GM19324 (cell line): ENCODE results near the gene ATOH7.
"Not testable (repeated sequence)": the region's sequence is repeated elsewhere in the genome, so short reads cannot be mapped to it uniquely, and the experiment has no call there.

Experiments used
- ATAC-seq: cut with Tn5 transposase; IDR thresholded peaks from one replicate; pipeline ENCODE4 v1.9.1; 2021; ENCODE audit warnings: mild to moderate bottlenecking, moderate library complexity; ENCODE audit not compliant: unreplicated experiment, low FRiP score

ATOH7 gene

DNA sequence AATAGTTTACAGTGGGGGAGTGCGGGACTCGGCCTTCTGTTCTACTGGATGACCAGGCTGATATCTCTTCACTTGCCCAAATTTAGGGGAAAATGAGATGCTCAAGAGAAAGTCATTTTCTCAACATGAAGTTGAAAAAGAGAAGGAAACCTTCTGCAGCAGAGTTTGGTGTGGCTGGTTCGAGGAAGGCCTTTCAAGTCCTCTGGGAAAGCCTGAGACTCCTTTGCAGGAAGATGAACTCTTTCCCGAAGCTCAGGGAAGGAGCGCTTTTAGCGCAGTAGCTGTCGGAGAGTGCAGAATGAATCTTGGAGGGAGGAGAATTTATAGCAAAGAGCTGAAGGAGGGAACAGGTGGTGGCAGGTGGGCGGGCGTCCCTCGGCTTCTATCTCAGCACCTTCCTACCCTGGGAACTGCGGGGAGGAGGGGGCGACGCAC lies at the start of gene ATOH7:
Gene ATOH7, minus strand, starts transcription at position 297 of the 435 bp plus-strand sequence. CDS start 436 bp downstream, outside the sequence.
- no peak for ATAC-seq

GRCh38 chr10:68280758-68281157 lies 48.8 kb upstream of the ATOH7 start:
- no peak for ATAC-seq

DNA sequence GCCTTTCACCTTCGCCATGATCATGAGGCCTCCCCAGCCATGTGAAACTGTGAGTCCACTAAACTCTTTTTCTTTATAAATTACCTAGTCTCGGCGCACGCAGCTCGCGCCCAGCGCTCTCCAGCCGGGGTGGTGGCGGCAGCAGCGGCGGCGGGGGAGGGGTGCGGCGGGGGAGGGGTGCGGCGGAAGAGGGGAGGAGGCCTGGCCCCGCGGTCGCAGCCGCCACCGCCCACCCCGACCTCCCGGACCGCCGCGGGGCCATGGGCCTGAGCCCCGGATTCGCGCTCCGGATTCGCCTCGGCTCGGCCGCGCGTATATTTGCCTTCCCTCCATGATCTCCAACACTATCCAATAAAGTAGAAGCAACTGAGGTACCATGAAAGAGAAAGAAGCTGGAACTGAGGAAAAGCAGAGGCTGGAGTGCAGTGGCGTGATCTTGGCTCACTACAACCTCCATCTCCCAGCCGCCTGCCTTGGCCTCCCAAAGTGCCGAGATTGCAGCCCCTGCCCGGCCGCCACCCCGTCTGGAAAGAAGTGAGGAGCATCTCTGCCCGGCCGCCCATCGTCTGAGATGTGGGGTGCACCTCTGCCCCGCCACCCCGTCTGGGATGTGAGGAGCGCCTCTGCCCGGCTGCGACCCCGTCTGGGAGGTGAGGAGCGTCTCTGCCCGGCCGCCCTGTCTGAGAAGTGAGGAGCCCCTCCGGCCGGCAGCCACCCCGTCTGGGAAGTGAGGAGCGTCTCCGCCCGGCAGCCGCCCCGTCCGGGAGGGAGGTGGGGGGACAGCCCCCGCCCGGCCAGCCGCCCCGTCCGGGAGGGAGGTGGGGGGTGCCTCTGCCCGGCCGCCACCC lies 47.2 kb upstream of the ATOH7 start:
- not testable (repeated sequence) for ATAC-seq

GRCh38 chr10:68277814-68278213 lies 45.9 kb upstream of the ATOH7 start:
- not testable (repeated sequence) for ATAC-seq

DNA sequence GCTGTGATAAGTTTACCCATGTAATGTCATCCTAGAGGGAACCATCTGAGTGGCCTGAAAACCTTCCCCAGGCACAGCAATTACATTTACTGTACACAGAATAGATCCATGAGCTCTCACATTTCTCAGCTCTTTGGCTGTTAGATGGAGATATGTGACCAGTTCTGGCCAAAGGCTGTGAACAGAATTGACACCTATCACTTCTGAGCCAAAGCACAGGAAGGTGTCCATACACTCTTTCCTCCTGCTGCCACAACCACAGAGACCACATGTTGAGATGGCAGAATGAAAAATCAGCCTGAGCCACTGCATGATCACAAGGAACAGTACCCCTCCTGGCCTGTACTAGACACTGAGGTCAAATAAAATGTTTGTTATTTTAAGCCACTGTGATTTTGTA lies 44.3 kb upstream of the ATOH7 start:
- ATAC-seq: no peak

DNA sequence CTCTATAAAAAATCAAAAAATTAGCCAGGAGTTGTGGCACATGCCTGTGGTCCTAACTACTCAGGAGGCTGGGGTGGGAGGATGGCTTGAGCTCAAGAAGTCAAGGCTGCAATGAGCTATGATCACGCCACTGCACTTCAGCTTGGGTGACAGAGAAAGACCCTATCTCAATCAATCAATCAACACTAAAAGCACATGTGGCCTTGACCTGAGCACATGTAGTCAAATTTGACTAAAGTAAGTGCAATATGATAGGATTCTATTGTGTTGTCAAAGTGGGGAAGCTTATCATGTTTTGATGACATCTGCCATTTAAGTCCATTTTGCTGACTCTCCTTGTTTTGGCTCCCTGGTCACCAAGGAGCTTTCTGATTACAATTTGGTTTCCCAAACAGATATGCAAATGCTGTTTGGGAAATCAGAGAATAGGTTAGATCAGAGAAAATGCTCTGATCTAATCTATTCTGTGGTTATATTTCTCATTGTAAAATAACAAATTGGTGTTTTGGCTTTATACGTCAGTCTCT lies 43.8 kb upstream of the ATOH7 start:
- no peak for ATAC-seq

DNA sequence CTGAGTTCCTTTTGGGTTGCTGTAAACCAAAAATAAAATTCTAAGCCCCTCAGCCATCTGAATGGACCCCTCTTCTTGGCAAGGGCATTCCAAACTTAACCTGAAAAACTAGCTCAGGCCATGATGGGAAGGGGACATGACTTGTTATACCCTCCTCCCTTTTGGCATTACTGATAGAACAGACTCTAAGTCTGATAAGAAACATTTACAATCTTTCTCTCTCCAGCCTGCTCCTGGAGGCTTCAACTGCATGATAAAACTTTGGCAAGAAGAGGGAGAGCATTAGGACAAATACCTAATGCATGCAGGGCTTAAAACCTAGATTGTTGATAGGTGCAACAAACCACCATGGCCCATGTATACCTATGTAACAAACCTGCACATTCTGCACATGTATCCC lies 40.9 kb upstream of the ATOH7 start:
- ATAC-seq: no peak

DNA sequence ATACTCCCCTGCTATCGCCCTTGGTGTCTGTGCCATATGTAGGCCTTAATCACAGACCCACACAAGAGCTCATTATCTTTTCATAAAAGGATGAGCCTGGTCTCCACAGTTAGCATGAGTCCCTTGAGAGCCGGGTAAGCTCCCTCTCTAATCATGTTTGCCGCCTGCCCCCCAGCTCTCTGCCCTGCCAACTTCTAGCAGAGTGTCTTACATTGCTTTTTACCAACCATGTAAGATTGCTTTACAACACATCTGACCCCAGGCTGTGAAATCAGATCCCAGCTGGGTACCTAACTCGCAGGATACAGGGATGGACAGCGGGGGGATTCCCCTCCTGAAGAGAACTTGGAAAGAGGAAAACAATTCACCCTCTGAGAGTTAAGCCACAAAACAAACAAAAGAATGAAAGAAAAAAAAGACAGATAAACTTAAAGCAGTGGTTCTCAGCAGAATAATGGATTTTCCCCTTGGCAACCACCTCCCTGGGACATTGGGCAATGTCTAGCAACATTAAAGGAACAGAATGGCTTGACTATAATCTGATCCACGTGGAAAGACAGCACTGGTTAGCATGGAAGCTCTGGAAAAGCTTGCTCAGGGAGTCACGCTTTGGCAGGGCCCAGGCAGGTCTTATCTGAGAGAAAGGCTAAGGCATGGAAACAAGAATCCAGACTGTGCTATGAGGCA lies 39.4 kb upstream of the ATOH7 start:
- no peak for ATAC-seq

- ATAC-seq: no peak
Measured at GRCh38 chr10:68269562-68270290, 37.8 kb upstream of the ATOH7 start.

DNA sequence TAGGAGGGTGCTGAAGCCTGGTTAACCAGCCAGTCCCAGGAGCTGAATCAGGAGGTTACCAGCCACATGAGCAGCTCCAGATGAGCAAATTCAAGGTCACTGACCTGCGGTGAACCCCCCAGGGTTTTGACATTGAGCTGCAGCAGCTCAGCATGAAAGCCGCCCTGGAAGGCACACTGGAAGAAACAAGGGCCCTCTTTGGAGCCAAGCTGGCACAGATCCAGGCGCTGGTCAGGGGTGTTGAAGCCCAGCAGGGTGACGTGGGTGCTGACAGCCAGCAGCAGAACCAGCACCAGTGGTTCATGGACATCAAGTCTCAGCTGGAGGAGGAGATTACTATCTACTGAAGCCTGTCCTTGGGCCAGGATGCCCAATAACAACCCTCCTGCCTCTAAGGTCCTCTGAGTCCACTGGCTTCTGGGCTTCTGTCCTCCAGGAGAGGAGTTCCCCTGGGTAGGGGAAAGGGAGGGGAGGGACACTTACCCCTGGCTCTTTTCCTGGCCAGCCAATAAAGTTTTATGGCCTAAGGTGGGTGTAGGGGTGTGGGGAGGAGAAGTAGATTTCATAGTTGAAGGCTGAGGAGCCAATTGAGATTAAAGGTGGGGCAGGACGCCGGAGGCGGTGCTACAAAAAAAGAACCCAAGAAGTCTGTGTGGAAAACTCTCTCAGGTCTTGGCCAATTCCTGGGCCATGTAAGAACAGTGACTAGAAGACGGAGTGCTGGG lies 29.4 kb upstream of the ATOH7 start:
- ATAC-seq: no peak

DNA sequence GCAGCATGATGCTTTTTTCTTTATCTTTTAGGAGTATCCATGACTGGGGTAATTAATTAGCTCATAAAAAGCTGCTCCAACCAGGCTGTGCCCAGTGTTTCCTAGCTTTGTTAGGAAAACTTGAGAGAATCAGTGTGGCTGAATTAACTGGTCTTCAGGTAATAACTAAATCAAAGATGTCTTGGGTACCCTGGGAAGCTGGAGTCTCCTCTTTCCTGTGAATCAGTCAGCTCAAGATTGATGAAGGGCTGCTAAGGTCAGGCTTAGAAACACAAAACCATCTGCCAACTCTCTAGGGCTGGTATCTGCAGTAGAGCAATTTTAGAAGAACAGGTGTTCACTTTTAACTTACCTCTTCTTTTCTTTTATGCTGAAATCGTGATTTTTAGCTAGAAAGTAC lies 21.4 kb upstream of the ATOH7 start:
- no peak for ATAC-seq

DNA sequence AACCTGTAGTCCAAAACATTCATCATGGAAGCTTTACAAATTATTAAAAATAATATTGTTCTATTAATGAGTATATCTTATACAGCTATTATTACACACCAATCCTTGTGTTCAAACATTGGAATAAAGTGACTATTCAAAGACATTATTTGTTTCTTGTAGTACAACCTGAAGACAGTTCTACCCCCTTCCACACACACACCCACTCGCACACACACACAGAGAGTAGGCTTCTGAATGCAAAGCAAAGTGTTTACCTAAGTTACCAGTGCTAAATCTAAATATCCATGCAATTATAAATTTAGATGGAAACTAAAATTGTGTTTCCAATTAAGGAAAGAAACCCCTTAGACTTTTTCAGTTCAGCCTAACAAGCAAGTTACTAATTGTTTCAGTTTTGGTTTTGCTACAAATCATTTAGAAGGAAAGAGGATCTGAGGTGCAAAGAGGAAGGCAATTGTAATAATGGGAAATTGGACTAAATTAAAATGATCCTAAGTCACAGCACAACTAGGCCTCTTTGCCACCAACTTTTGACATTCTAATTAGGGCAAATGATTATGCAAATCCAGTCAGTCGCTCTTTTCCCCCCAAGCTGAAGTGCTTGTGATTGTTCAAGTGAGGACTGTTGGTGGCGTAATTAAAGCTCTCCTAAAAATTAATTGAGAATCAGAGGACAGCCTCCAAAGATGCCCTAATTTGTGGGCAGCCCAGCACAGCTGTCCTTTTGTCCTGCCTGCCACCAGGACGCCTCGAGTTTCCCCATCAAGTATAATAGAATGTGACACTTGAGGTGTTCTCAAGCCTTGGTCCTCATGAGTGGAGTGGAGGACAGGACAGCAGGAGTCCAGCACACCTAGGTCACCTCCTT lies 19.9 kb upstream of the ATOH7 start:
- ATAC-seq: no peak

- ATAC-seq: no peak
Measured at GRCh38 chr10:68251151-68251550, 19.2 kb upstream of the ATOH7 start.

GRCh38 chr10:68249297-68249696 lies 17.4 kb upstream of the ATOH7 start:
- no peak for ATAC-seq

DNA sequence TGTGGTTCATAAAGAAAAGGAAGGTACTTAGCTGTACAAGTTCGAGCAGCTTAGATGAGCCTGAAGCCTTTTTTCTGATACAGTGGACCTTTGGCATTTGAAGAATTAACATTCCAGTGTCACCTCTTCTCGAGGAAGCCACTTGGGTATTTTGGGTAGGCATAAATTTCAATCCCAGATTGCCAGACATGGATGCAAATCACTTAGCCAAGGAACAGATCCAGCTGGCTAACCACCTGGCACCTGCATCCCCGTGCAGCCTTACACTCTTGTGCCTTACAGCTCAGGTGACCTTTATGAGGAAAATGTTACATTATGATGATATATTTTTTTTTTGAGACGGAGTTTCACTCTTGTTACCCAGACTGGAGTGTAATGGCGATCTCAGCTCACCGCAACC lies 16.0 kb upstream of the ATOH7 start:
- no peak for ATAC-seq

DNA sequence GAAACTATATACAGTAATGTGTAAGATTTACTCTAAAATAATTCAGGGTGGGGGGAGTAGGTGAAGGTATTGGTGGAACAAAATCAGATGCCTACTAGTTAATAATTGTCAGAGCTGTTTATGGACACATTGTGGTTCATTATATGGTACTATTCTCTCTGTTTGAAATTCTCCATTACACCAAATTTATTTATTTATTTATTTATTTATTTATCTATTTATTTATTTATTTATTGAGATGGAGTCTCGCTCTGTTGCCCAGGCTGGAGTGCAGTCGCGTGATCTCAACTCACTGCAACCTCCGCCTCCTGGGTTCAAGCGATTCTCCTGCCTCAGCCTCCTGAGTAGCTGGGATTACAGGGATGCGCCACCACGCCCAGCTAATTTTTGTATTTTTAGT lies 14.5 kb upstream of the ATOH7 start:
- ATAC-seq: not testable (repeated sequence)

DNA sequence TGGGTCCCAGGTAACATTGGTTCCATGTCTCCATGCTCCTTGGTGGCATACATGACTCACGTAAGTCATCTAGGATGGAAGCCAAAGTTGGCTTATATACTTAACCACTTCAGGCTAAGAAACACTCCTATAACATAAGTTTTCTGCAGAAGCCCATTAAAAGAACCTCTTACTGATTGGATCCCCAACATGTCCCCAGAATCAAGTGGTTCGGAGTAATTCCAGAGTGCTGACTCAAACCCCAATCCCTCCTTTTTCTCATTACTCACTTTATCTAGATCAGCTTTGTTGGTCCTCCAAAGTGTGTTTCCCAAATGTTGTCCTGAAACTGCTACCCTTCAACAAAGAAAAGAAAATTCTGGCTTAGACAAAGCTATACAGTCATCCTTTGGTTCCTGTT lies 10.1 kb upstream of the ATOH7 start:
- no peak for ATAC-seq

DNA sequence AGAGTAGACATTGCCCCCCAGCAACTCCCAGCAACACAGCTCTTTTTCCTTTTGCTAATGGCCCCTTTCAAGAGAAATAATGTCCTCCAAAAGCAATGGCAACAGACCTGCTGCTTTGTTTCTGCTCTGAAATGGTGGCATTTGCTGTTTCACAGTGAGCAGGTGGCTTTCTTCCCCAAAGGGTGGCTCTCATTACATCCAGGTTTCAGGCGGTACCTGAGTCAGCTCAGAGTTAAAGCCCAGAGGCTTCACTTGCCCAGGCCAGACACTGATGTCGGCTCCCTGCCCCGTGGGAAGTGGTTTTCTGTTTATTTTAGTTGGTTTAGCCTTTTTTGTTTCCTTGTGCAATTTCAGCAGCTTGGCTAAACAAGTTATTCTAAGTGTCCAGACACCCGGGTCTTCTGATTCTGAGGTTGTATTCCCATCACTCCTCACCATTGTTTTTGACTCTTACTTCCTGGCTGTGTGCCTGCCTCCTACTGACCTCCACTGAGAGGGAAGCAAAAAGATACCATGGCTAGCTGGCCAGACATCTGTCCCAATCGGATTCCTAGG lies 7.8 kb upstream of the ATOH7 start:
- no peak for ATAC-seq

- ATAC-seq: no peak
Measured at GRCh38 chr10:68239069-68239468, 7.2 kb upstream of the ATOH7 start.
